ENCODE data around the gene GBX1. TPM values are rescaled to one million over a fixed set of nuclear protein-coding genes. Genes with fewer than 3 reads are reported as not detected.
A peak's percentile ranks its signal among the peaks of the same experiment; 100 is the strongest.

The GBX1 gene
- polyA plus RNA-seq, 3 donors, result 0.19 TPM; not detected in 2

- no peak for DNase-seq (ENCODE audit: extremely low read depth in 1 of 11, low read depth in 9 of 11, low spot score in 4 of 11)
Measured at GRCh38 chr7:151132461-151133205, 34.9 kb downstream of the GBX1 start.

- DNase-seq (ENCODE audit: extremely low read depth in 1 of 11, low read depth in 9 of 11, low spot score in 4 of 11), result peak in 1 of 11 donors; percentile 50
Measured at GRCh38 chr7:151131592-151132293, 35.8 kb downstream of the GBX1 start.

DNA sequence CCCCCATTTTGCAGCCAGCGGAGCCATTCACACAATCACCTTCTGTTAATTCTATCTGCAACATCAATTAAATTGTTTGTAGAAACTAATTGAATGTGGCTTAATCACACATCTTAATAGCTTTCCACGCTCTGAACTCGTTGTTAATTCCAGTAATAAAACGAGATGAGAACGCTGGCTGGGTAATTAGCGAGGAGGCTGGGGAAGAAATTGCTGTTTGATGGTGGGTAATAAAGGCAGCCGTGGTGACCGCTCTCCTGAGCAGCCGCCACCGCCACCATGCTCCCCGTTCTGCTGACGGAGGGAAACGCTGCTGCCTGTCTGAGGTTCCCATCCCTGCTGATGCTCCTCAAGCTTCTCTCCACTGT is 36.3 kb downstream of the GBX1 start:
- no peak for DNase-seq (ENCODE audit: extremely low read depth in 1 of 11, low read depth in 9 of 11, low spot score in 4 of 11)

DNA sequence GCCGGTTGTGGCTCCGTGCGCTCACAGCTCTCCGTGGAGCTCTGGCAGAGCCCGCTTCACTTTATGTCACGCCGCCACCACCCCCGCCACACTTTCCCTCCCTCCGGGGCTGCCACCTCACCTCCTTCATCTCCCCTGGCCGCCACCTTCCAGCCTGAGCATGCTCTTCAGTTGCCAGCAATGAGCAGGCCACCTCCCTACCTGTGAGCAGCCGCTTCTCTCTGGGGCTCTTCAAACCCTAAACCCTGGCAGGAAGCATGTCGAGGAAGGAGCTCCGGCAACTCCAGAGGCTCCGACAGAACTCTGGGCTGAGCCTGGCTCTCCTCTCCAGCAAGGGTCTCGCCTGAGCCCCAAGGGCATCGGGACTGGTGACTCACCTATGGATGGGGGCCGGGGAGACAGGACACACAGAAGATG is 36.7 kb downstream of the GBX1 start:
- DNase-seq (ENCODE audit: extremely low read depth in 1 of 11, low read depth in 9 of 11, low spot score in 4 of 11), result no peak

- DNase-seq (ENCODE audit: extremely low read depth in 1 of 11, low read depth in 9 of 11, low spot score in 4 of 11), result no peak
Measured at GRCh38 chr7:151129960-151130591, 37.4 kb downstream of the GBX1 start.

- no peak for DNase-seq (ENCODE audit: extremely low read depth in 1 of 11, low read depth in 9 of 11, low spot score in 4 of 11)
Measured at GRCh38 chr7:151129117-151129959, 38.2 kb downstream of the GBX1 start.

DNA sequence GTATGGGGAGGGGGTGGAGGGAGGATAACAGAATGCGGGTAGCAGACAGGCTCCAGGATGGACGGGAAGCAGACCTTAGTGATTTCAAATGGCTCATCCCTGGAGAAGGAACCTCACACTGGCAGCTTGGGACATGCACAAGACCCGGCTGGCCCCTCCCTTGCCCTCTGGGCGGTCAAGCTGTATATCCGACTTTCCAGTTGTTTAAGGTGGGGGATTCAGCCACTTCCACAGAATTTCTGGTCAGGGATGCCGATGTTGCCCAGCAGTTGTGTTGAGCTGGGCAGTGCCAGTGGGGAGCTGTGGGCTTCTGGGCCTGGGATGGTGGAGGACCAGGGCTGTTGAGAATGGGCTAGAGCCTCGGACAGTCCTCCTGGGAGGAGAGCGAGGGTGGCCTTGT is 38.8 kb downstream of the GBX1 start:
- no peak for DNase-seq (ENCODE audit: extremely low read depth in 1 of 11, low read depth in 9 of 11, low spot score in 4 of 11)

GRCh38 chr7:151128144-151128543 is 39.4 kb downstream of the GBX1 start:
- no peak for DNase-seq (ENCODE audit: extremely low read depth in 1 of 11, low read depth in 9 of 11, low spot score in 4 of 11)

DNA sequence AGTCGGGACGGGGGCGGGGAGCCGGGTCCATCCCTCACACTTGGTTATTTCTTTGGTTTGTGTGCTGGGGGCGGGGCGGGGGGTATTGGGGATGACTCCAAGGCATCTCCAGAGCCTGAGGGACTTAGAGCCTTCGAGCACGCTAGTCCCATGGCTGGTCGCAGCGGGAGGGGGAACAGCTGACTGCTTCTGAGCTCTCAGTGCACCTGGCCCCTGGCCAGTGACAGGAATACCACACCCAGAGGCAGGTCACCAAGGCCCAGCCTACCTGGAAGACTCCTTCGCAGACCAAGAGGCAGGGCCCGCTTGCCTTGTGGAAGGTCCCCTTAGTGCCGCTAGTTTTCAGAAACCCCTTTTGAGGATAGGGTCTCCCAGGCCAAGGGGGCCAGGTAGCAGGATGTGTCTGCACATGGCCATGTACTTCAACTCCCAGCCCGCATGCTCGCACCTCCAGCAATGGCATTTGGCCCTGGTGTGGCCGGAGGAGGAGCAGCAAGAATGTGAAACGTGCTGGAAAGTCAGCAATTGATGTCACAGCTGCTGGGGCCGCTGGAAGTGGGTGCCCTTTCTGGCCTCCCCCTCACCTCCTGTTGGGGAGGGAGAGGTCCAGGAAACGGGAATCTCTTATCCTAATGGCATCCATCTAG is 40.9 kb downstream of the GBX1 start:
- DNase-seq (ENCODE audit: extremely low read depth in 1 of 11, low read depth in 9 of 11, low spot score in 4 of 11), result no peak

- no peak for DNase-seq (ENCODE audit: extremely low read depth in 1 of 11, low read depth in 9 of 11, low spot score in 4 of 11)
Measured at GRCh38 chr7:151125846-151126481, 41.5 kb downstream of the GBX1 start.

DNA sequence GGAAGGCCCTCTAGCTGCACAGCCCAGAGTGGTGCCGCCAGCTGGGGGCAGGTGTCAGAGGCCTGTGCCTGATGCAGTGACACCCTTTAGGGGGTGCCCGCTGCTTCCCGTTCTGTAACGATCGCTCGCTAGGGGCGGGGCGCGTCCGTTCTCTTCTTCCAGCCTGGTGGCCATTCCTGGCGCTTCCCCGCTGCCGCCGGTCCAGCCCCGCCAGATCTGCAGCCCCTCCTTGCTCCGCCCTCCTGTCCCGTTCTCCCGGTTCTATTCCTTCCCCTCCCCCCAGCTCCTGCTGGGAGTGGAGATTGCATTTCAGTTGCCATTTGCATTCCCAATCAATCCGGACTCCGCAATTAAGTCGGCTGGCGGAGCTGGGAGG is 42.0 kb downstream of the GBX1 start:
- DNase-seq (ENCODE audit: extremely low read depth in 1 of 11, low read depth in 9 of 11, low spot score in 4 of 11), result no peak

- no peak for DNase-seq (ENCODE audit: extremely low read depth in 1 of 11, low read depth in 9 of 11, low spot score in 4 of 11)
Measured at GRCh38 chr7:151124899-151125399, 42.5 kb downstream of the GBX1 start.

DNA sequence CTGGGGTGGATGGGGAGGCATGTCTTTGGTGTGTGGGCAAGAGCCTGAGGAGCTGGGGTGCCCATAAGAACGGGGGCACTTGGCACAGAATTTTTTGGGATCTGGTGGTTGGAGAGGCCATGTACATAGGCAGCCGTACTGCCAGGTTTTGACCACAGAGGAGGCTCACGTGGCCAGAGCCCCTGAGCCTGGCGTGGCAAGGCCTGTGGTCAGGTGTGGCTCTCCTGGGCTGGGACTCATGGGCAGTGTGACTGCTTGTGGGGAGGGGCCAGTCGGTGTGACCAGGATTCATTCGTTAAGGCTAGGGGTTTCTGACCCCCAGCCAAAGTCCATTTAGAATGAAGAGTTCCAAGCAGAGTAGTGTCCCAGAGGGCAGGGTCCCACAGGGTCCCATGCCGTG is 43.0 kb downstream of the GBX1 start:
- DNase-seq (ENCODE audit: extremely low read depth in 1 of 11, low read depth in 9 of 11, low spot score in 4 of 11), result no peak

DNA sequence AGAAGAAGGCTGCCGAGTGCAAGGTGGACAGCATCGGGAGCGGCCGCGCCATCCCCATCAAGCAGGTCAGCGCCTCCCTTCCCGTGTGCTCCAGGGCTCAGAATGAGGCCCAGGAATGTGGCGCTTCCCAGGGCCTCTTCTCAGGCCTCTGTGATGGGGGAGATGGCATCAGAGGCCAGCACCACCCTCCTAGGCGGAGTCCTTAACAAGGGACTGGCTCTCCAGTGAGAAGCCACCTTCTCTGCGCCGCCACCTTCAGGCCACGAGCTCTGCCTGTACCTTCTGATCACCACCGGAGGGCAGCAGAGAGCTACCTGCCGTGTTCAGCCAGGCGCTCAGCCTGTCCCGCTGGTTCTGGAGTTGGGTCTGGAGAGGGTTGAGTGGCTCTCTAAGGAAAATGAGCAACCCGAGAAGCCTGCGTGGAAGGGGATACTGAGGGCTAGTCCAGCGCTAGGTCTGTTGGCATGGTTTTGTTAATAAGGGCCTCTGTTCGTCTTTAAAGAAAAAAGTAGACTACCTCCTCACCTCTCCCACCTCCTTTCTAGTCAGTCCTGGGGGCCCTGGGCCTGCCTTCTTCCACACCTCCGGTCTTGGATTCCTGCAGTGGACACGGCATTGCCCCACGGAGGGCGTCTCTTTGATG is 43.6 kb downstream of the GBX1 start:
- peak in 10 of 11 donors; percentile 69 to 83 (median 77) for DNase-seq (ENCODE audit: extremely low read depth in 1 of 11, low read depth in 9 of 11, low spot score in 4 of 11)

- no peak for DNase-seq (ENCODE audit: extremely low read depth in 1 of 11, low read depth in 9 of 11, low spot score in 4 of 11)
Measured at GRCh38 chr7:151123158-151123821, 44.2 kb downstream of the GBX1 start.

- no peak for DNase-seq (ENCODE audit: extremely low read depth in 1 of 11, low read depth in 9 of 11, low spot score in 4 of 11)
Measured at GRCh38 chr7:151122796-151123157, 44.7 kb downstream of the GBX1 start.

GRCh38 chr7:151122276-151122675 is 45.2 kb downstream of the GBX1 start:
- no peak for DNase-seq (ENCODE audit: extremely low read depth in 1 of 11, low read depth in 9 of 11, low spot score in 4 of 11)

Measured in renal cortex interstitium (tissue), 11 donors.